Stimulated activated naive CD4-positive, alpha-beta T cell (primary cell): Measurements from ENCODE around the gene CCT8.

Experiments
- DNase-seq, 6 experiments: peaks; one replicate each; lab custom pipeline; 2025; lab: John Stamatoyannopoulos, UW

The CCT8 gene

GRCh38 chr21:29077651-29078090 is 4.2 kb upstream of the CCT8 start:
- DNase-seq, result peak in 3 of 6 experiments; percentile 8 to 54 (median 24)

DNA sequence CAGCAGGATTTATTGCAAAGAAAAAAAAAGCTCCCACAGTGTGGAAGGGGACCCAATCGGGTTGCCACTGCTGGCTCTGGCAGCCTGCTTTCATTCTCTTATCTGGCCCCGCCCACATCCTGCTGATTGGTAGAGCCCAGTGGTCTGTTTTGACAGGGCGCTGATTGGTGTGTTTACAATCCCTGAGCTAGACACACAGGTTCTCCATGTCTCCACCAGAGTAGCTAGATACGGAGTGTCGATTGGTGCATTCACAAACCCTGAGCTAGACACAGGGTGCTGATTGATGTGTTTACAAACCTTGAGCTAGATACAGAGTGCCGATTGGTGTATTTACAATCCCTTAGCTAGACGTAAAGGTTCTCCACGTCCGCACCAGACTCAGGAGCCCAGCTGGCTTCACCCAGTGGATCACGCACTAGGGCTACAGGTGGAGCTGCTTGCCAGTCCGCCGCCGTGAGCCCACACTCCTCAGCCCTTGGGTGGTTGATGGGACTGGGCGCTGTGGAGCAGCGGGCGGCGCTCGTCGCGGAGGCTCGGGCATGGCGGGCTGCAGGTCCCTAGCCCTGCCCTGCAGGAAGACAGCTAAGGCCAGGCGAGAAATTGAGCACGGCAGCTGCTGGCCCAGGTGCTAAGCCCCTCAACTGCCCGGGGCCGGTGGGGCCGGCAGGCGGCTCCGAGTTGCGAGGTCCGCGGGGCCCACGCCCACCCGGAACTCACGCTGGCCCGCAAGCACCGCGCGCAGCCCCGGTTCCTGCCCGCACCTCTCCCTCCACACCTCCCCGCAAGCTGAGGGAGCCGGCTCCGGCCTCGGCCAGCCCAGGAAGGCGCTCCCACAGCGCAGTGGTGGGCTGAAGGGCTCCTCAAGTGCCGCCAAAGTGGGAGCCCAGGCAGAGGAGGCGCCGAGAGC is 3.5 kb upstream of the CCT8 start:
- peak; percentile 59 to 87 (median 80) for DNase-seq

- no peak for DNase-seq
These were observed 2.4 kb upstream of the CCT8 start for GRCh38 chr21:29075706-29076466.

DNA sequence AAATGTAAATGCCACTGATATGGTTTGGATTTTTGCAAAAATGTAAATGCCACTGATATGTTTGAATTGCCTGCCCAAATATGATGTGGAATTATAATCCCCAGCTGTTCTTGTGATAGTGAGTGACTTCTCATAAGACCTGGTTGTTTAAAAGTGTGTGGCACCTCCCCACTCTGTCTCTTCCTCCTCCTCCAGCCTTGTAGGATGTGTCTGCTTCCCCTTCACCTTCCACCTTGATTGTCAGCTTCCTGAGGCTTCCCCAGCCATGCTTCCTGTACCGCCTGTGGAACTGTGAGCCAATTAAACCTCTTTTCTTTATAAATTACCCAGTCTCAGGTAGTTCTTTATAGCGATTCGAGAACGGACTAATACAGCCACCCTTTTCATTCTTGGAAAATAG is 1.3 kb upstream of the CCT8 start:
- no peak for DNase-seq

DNA sequence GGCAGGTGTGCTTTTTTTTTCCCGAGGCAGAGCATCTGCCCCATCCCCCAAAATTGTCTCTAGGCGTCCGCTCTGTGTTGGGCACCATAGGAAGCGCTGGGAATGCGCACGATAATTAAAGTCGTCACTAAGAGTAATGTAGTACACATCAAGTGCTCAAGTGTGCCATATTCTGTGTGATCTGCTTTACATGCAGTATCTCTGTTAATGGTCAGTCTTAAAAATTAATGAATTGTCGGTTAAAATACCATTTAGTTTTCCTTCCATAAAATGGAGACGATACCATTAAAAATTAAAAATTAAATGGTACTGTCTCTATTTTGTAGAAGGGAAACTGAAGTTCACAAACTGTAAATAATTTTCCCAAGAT is 544 bp upstream of the CCT8 start:
- DNase-seq, result no peak

DNA sequence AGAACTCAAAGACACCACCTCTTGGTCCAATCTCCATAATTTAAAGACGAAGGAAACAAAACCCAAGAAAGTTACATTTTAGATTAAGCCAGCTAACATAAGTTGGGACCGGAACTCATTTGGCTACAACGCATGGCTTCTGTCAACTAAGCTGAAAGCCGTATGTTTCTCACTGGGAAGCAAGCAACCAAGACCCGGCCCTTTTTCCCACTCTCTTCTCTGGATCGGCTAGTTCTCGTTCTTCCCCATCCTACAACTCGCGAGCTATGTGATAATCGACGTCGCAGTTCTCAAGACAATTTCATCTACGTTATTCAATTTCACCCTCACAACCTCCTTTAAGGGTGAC is 601 bp downstream of the CCT8 start:
- no peak for DNase-seq

DNA sequence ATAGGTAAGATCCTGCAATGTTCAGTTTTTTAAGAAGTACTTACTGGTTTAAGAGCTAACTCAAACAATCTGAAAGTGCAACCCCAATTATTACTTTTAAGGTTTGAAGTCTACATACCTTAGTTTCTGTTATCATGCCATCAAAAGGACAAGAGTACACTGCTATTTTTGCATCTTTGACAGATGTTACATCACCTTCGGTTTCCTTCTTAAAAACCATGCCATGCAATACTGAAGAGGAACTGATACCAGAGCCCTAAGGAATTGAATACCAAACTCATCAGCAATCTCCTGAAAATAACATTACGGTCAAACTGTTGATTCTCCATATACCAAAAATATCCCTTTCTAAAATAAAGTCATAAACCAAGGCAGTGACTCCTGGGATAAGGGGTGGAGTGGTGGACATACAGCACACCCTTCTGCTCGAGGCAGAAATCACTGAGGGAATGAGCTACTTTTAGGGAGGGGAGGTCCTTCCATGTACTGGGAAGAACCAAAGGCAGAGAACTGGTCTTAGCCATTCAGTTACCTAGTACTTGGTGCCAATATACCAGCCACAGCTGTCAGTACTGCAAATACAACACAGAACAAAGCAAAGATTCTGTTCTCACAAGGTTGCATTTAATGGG is 8.5 kb downstream of the CCT8 start:
- no peak for DNase-seq

- no peak for DNase-seq
These were observed 16.9 kb downstream of the CCT8 start for GRCh38 chr21:29056538-29057050.

- no peak for DNase-seq
These were observed 17.4 kb downstream of the CCT8 start for GRCh38 chr21:29056005-29056404.

- no peak for DNase-seq
These were observed 18.4 kb downstream of the CCT8 start for GRCh38 chr21:29055080-29055479.

DNA sequence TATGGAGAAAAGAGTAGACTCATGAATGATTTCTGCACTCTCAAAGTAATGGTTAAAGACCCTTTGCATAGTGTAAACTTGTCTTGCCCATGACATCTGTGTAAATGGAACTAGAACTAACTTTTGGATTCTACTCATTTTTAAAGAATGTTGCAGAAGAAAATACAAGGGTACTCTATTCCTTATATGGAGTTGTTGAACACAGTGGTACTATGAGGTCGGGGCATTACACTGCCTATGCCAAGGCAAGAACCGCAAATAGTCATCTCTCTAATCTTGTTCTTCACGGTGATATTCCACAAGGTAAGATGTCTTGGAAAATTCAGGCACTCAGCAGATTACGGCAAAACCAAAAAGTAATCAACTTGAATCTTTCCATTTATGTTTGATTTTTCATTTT is 19.8 kb downstream of the CCT8 start:
- no peak for DNase-seq

DNA sequence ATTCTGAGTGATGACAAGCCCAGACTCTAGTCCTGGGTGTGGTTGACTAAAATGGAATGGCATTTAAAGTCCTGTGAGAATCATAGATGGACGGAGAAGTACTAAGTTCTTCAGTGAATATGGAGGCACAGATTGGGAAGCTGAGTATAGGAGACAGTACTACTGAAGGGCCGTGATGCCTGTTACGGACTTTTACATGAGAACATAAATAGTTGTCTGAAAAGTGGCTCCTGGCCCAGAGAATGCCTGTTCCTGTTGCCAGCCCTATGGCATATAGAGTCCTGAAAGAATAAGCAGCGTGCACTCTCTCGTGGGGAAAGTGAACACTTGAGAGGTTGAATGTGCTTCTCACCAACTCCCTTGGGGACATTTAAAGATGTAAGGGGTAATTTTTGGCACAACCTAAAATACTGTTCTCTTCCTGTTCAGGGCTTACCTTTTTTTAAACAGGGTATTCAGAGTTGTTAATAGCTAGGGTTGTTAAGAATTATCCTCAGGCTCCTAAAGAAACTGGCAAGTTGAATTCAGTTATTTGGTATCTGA is 20.4 kb downstream of the CCT8 start:
- no peak for DNase-seq

DNA sequence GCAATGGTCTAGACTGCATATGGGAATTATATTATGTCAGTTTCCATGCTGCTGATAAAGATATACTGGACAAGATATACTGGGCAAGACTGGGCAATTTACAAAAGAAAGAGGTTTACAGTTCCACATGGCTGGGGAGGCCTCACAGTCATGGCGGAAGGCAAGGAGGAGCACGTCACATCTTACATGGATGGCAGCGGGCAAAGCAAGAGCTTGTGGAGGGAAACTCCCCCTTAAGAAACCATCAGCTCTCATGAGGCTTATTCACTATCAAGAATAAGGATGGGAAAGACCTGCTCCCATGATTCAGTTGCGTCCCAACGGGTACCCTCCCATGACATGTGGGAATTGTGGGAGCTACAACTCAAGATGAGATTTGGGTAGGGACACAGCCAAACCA is 21.2 kb downstream of the CCT8 start:
- no peak for DNase-seq

- no peak for DNase-seq
These were observed 38.8 kb downstream of the CCT8 start for GRCh38 chr21:29034678-29035077.

DNA sequence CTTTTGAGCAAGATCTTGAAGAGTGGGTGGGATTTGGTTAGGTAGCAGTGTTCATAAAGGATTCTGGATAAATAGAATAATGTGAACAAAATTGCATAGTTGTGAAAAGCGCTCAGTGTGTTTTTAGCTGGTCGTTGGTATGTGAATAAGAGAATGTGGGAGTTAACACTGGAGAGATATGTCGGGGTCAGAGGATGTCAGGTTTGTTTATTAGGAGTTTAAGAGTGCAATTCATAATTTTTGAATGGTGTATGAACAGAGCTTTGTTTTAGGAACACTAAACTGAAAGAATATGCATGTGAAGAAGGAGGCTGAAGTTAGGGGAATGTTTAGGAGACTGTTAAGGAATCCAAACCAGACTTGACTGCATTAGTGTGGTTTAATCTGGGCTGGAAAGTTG is 39.6 kb downstream of the CCT8 start:
- no peak for DNase-seq

GRCh38 chr21:29033301-29033700 is 40.1 kb downstream of the CCT8 start:
- no peak for DNase-seq

GRCh38 chr21:29030909-29031308 is 42.5 kb downstream of the CCT8 start:
- no peak for DNase-seq

DNA sequence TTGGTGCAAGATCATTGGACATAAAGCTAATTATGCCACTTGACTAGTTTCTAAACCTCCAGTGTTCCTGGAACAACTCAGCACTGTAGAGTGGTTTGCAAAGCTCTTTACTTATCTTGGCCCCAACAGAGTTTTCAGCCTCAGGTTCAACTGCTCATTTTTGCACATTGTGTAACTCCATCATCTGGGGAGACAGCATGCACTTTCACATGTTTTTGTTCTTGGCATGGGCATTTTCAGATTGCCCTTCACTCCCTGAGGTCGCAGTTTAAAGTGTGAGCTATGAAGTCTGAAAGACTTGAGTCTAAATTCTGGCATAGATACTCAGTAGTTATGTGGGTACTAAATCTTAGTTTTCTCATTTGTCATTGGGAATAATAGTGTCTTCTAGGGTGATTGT is 43.9 kb downstream of the CCT8 start:
- DNase-seq, result no peak

DNA sequence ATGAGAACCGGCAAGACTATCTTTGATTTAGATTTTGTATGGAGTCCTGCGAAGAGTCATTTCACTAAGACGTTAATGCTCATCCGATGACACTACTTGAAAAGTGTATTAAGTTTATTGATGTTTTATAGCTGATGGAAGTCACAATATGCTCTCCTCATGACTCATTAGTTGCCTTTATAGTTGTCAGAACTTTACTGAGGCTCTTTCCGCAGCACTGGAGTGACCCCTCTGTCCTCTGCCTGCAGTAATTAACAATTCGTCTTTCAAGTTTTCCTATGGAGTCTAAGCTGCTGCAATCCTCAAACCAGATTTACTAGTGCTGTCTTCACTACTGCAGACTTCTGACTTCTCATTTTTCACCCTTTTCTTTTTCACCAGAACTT is 48.1 kb downstream of the CCT8 start:
- no peak for DNase-seq

GRCh38 chr21:29024474-29025327 is 48.7 kb downstream of the CCT8 start, which contains the start of gene USP16:
Gene USP16 (plus strand): TSS chr21:29024668. CDS start chr21:29027914, 3,246 bp downstream.
- peak; percentile 93 to 100 (median 98) for DNase-seq

GRCh38 chr21:29022166-29022565 is 51.3 kb downstream of the CCT8 start:
- no peak for DNase-seq
